GM23248 (cell line): ENCODE measurements around the gene WBP11. TPM values are rescaled to one million over a fixed set of nuclear protein-coding genes. Genes with fewer than 3 reads are reported as not detected.

Source experiments
- DNase-seq: peaks from one replicate; pipeline ENCODE4 v3.0.0-alpha.2; 2015
- H2AFZ ChIP-seq: fragments of 200-600 bp; sonication (generic); 2 replicates; pipeline ENCODE4 v1.6.1; 2016; ENCODE audit warnings: antibody characterized with exemption
- H3F3A ChIP-seq: fragments of 200-600 bp; sonication (generic); 2 replicates; pipeline ENCODE4 v1.6.1; 2016; ENCODE audit warnings: mild to moderate bottlenecking, antibody characterized with exemption, mixed run types; ENCODE audit not compliant: insufficient read depth
- H3K27ac ChIP-seq: fragments of 200-600 bp; sonication (generic); 2 replicates; pipeline ENCODE4 v1.5.1; 2016; ENCODE audit warnings: mild to moderate bottlenecking
- H3K27me3 ChIP-seq: fragments of 200-600 bp; sonication (generic); replicated peaks from 2 replicates; pipeline ENCODE4 v1.6.1; 2016; ENCODE audit warnings: mild to moderate bottlenecking; ENCODE audit not compliant: insufficient read depth
- H3K36me3 ChIP-seq: fragments of 200-600 bp; sonication (generic); 2 replicates; pipeline ENCODE4 v1.6.1; 2016; ENCODE audit warnings: low read depth, mild to moderate bottlenecking
- H3K4me1 ChIP-seq: fragments of 200-600 bp; sonication (generic); 2 replicates; pipeline ENCODE4 v1.6.1; 2016; ENCODE audit warnings: mild to moderate bottlenecking; ENCODE audit not compliant: insufficient read depth
- H3K4me2 ChIP-seq: fragments of 200-600 bp; sonication (generic); one replicate; pipeline ENCODE4 v1.6.1; 2016; ENCODE audit warnings: mild to moderate bottlenecking; ENCODE audit not compliant: unreplicated experiment
- H3K4me3 ChIP-seq: fragments of 200-600 bp; sonication (generic); 2 replicates; pipeline ENCODE4 v1.5.1; 2016; ENCODE audit warnings: mild to moderate bottlenecking
- H3K79me2 ChIP-seq: fragments of 200-600 bp; sonication (generic); 2 replicates; pipeline ENCODE4 v1.6.1; 2016; ENCODE audit warnings: mild to moderate bottlenecking; ENCODE audit not compliant: insufficient read depth
- H3K9ac ChIP-seq: fragments of 200-600 bp; sonication (generic); 2 replicates; pipeline ENCODE4 v1.6.1; 2016; ENCODE audit warnings: mild to moderate bottlenecking
- H3K9me2 ChIP-seq: fragments of 200-600 bp; sonication (generic); 2 replicates; pipeline ENCODE4 v1.6.1; 2016; ENCODE audit warnings: mixed run types, mild to moderate bottlenecking, moderate library complexity; ENCODE audit not compliant: insufficient read depth
- H3K9me3 ChIP-seq: fragments of 200-600 bp; sonication (generic); one replicate; pipeline ENCODE4 v1.6.1; 2017; ENCODE audit warnings: low read depth
- H4K20me1 ChIP-seq: fragments of 200-600 bp; sonication (generic); 2 replicates; pipeline ENCODE4 v1.6.0; 2016; ENCODE audit not compliant: insufficient read depth
- EZH2 ChIP-seq: fragments of 200-600 bp; sonication (generic); IDR thresholded peaks from 2 replicates; pipeline ENCODE4 v1.6.1; 2018; ENCODE audit warnings: antibody characterized with exemption, mild to moderate bottlenecking; ENCODE audit not compliant: insufficient read depth, poor library complexity, severe bottlenecking
- EZH2phosphoT487 ChIP-seq: fragments of 200-600 bp; sonication (generic); IDR thresholded peaks from 2 replicates; pipeline ENCODE4 v1.6.1; 2018; ENCODE audit warnings: antibody characterized with exemption, moderate library complexity, mild to moderate bottlenecking, low read depth; ENCODE audit not compliant: insufficient read depth
- WGBS, 2 experiments: methylation state at CpG; one replicate each; pipeline ENCODE4 v1.1.6; 2015 to 2017; ENCODE audit warnings: low lambda C conversion rate in 2 of 2, low coverage in 1 of 2; ENCODE audit errors: missing lambda C conversion rate in 2 of 2; 5-methylcytosine and 5-hydroxymethylcytosine counted together
- in situ Hi-C: fragments of 300-500 bp; cut with MboI; formaldehyde crosslinking; loops from 2 replicates; pipeline ENCODE4 v1.15.0; 2020
- polyA plus RNA-seq: library from polyadenylated mRNA; unstranded; fragments of >200 nt; fragmentation: Nextera tagmentation; extraction: Ambion mirVana; gene quantifications from 2 replicates; pipeline ENCODE4 v1.2.1, GENCODE V29; 2016
- total RNA-seq: library from RNA; depleted of rRNA; stranded (reverse); fragments of >200 nt; shearing (Covaris generic); gene quantifications from 2 replicates; pipeline ENCODE4 v1.2.3, GENCODE V29; 2014

WBP11 gene
- total and polyA plus RNA-seq, 2 experiments from 2014 or later, result 5.5 to 44.0 TPM

- no peaks in the 10 kb centered on the region for H3K27me3 ChIP-seq
- H3K4me2 ChIP-seq, result no peak overlapping the region
- peaks cover 13% of the 10 kb centered on the region; the same call in 1 of the 2 replicates for H3F3A ChIP-seq
- no peaks in the 10 kb centered on the region for H3K79me2 ChIP-seq
- no peaks in the 10 kb centered on the region for H3K9me3 ChIP-seq
- in situ Hi-C loops, result no loop called here
- no peak overlapping the region for H3K4me3 ChIP-seq
- H3K4me1 ChIP-seq, result no peaks in the 10 kb centered on the region
- H2AFZ ChIP-seq, result no peak overlapping the region
- H3K36me3 ChIP-seq, result peaks cover 49% of the 10 kb centered on the region
- H3K9me2 ChIP-seq, result no peaks in the 10 kb centered on the region
- H3K9ac ChIP-seq, result no peak overlapping the region
- no peaks in the 10 kb centered on the region for H4K20me1 ChIP-seq
- DNase-seq, result no peak
- no peak overlapping the region for H3K27ac ChIP-seq
- no peak for TF ChIP-seq EZH2phosphoT487
- no peak for TF ChIP-seq EZH2
- 96 to 100% methylated on average over 2 of the region's 2 CpGs for WGBS, 2 experiments
These were observed 18.8 kb downstream of the WBP11 start for GRCh38 chr12:14784471-14784870.

GRCh38 chr12:14782756-14783155, 20.5 kb downstream of the WBP11 start:
- Histone ChIP-seq H3K9ac (no peak overlapping the region), H3K36me3 (peaks cover 35% of the 10 kb centered on the region), H3K4me2 (no peak overlapping the region), H3K9me2 (no peaks in the 10 kb centered on the region), H3K4me3 (no peak overlapping the region), H4K20me1 (no peaks in the 10 kb centered on the region), H2AFZ (no peak overlapping the region), H3K79me2 (no peaks in the 10 kb centered on the region), H3K4me1 (no peaks in the 10 kb centered on the region), H3K27me3 (no peaks in the 10 kb centered on the region), H3F3A (peaks cover 14% of the 10 kb centered on the region; the same call in 1 of the 2 replicates), H3K9me3 (no peaks in the 10 kb centered on the region), H3K27ac (no peak overlapping the region)
- in situ Hi-C loops, result no loop called here
- no peak for DNase-seq
- TF ChIP-seq EZH2phosphoT487 (no peak), EZH2 (no peak)

- Histone ChIP-seq H4K20me1 (no peaks in the 10 kb centered on the region), H3K9me3 (no peaks in the 10 kb centered on the region), H3K4me3 (no peak overlapping the region), H3K27ac (no peak overlapping the region), H3K9ac (no peak overlapping the region), H2AFZ (no peak overlapping the region), H3K4me1 (peaks cover 11% of the 10 kb centered on the region), H3K27me3 (no peaks in the 10 kb centered on the region), H3K79me2 (peaks cover 11% of the 10 kb centered on the region), H3K9me2 (no peaks in the 10 kb centered on the region), H3F3A (peaks cover 22% of the 10 kb centered on the region), H3K4me2 (no peak overlapping the region), H3K36me3 (peaks cover 23% of the 10 kb centered on the region)
- DNase-seq, result no peak
- in situ Hi-C loops, result no loop called here
- 45 to 58% methylated on average over 2 of the region's 2 CpGs for WGBS, 2 experiments
- TF ChIP-seq EZH2phosphoT487, result no peak
- TF ChIP-seq EZH2, result no peak
These were observed 21.7 kb downstream of the WBP11 start for GRCh38 chr12:14781563-14781962.

GRCh38 chr12:14780859-14781258, 22.4 kb downstream of the WBP11 start:
- peak overlapping the region; percentile 32 for H3K4me2 ChIP-seq
- H3K4me1 ChIP-seq, result peaks cover 18% of the 10 kb centered on the region
- in situ Hi-C loops, result no loop called here
- H3K79me2 ChIP-seq, result peaks cover 18% of the 10 kb centered on the region
- H3K4me3 ChIP-seq, result no peak overlapping the region
- H3K27me3 ChIP-seq, result no peaks in the 10 kb centered on the region
- 90 to 97% methylated on average over 3 of the region's 3 CpGs for WGBS, 2 experiments
- no peak for DNase-seq
- peak overlapping the region; percentile 52 for H2AFZ ChIP-seq
- no peaks in the 10 kb centered on the region for H3K9me2 ChIP-seq
- H3F3A ChIP-seq, result peaks cover 29% of the 10 kb centered on the region
- H3K36me3 ChIP-seq, result peaks cover 16% of the 10 kb centered on the region; the same call in 1 of the 2 replicates
- no peak overlapping the region for H3K9ac ChIP-seq
- H3K9me3 ChIP-seq, result no peaks in the 10 kb centered on the region
- H4K20me1 ChIP-seq, result no peaks in the 10 kb centered on the region
- no peak overlapping the region for H3K27ac ChIP-seq
- TF ChIP-seq EZH2 (no peak), EZH2phosphoT487 (no peak)

GRCh38 chr12:14779834-14780233, 23.4 kb downstream of the WBP11 start:
- Histone ChIP-seq H3K27ac (no peak overlapping the region), H3K9me2 (no peaks in the 10 kb centered on the region), H3K79me2 (peaks cover 20% of the 10 kb centered on the region), H3K4me2 (no peak overlapping the region), H3F3A (peaks cover 37% of the 10 kb centered on the region), H3K9me3 (no peaks in the 10 kb centered on the region), H2AFZ (0 out of 2 replicates have a peak overlapping the region, but pooled peaks have one; percentile 52), H3K9ac (no peak overlapping the region), H3K27me3 (no peaks in the 10 kb centered on the region), H3K36me3 (peaks cover 8% of the 10 kb centered on the region; the same call in 1 of the 2 replicates), H3K4me3 (no peak overlapping the region), H3K4me1 (peaks cover 22% of the 10 kb centered on the region), H4K20me1 (no peaks in the 10 kb centered on the region)
- in situ Hi-C loops, result no loop called here
- no peak for DNase-seq
- 97 to 99% methylated on average over 2 of the region's 2 CpGs for WGBS, 2 experiments
- no peak for TF ChIP-seq EZH2
- TF ChIP-seq EZH2phosphoT487, result no peak
